Spleen (tissue), 11 donors: ENCODE results near the gene C15orf40. TPM values are rescaled to one million over a fixed set of nuclear protein-coding genes. Genes with fewer than 3 reads are reported as not detected.
"Not testable (repeated sequence)": the region's sequence is repeated elsewhere in the genome, so short reads cannot be mapped to it uniquely, and the experiment has no call there.

Experiments
- DNase-seq: peaks from one replicate; pipeline ENCODE4 v3.0.0-alpha.2; 2020
- H3K27ac ChIP-seq, 8 donors: fragments of 200-600 bp; sonication (generic) in 7 of 8; 1 replicate in 4 of 8; 2 replicates in 4 of 8; pipeline versions ENCODE4 v1.5.0 to v1.8.0; 2016 to 2021; ENCODE audit warnings: inconsistent platforms in 4 of 8, mild to moderate bottlenecking in 4 of 8, moderate library complexity in 1 of 8
- H3K27me3 ChIP-seq, 7 donors: fragments of 200-600 bp; sonication (generic) in 6 of 7; replicated peaks in 1 of 7; 1 replicate in 4 of 7; 2 replicates in 3 of 7; pipeline versions ENCODE4 v1.5.0 to v1.8.0; 2016 to 2021; ENCODE audit warnings: inconsistent platforms in 3 of 7, mild to moderate bottlenecking in 1 of 7
- H3K36me3 ChIP-seq, 6 donors: fragments of 200-600 bp; sonication (generic) in 5 of 6; 1 replicate in 4 of 6; 2 replicates in 2 of 6; pipeline versions ENCODE4 v1.5.0 to v1.8.0; 2016 to 2021; ENCODE audit warnings: inconsistent platforms in 2 of 6
- H3K4me1 ChIP-seq, 6 donors: fragments of 200-600 bp; sonication (generic) in 5 of 6; 1 replicate in 3 of 6; 2 replicates in 3 of 6; pipeline versions ENCODE4 v1.5.0 to v1.8.0; 2016 to 2021; ENCODE audit warnings: inconsistent platforms in 3 of 6
- H3K4me3 ChIP-seq, 8 donors: fragments of 200-600 bp; sonication (generic) in 7 of 8; 1 replicate in 4 of 8; 2 replicates in 4 of 8; pipeline versions ENCODE4 v1.5.0 to v1.8.0; 2016 to 2021; ENCODE audit warnings: inconsistent platforms in 4 of 8, mild to moderate bottlenecking in 4 of 8, moderate library complexity in 2 of 8
- H3K9me3 ChIP-seq, 8 donors: fragments of 200-600 bp; sonication (generic) in 7 of 8; 1 replicate in 4 of 8; 2 replicates in 4 of 8; pipeline versions ENCODE4 v1.5.0 to v1.8.0; 2016 to 2021; ENCODE audit warnings: inconsistent platforms in 4 of 8
- POLR2A ChIP-seq, 3 donors: fragments of 450-650 bp; IDR thresholded peaks; one replicate each; pipeline ENCODE4 v1.5.1; 2017; ENCODE audit warnings: antibody characterized with exemption in 3 of 3, mild to moderate bottlenecking in 1 of 3
- POLR2AphosphoS5 ChIP-seq, 3 donors: sonication (generic); formaldehyde crosslinking; IDR thresholded peaks; one replicate each; pipeline ENCODE4 v1.5.1; 2017; ENCODE audit warnings: antibody characterized with exemption in 3 of 3
- WGBS, 5 donors: extraction: QIAGEN DNeasy Blood & Tissue Kit in 3 of 5; methylation state at CpG; one replicate each; pipeline versions ENCODE4 v1.1.5 to v1.1.7; 2013 to 2018; 5-methylcytosine and 5-hydroxymethylcytosine counted together
- intact Hi-C: fragments of 100-400 bp; cut with DNase I; formaldehyde crosslinking; loops from one replicate; pipeline ENCODE4 v1.15.0; 2023; ENCODE audit warnings: low total_unique reads
- polyA plus RNA-seq, 3 donors: library from polyadenylated mRNA; stranded (reverse); fragments of 200-250 nt; gene quantifications; one replicate each; pipeline ENCODE4 v1.2.1, GENCODE V29; 2013
- total RNA-seq, 7 donors: library from RNA; depleted of rRNA in 3 of 7; stranded (reverse); fragments of >200 nt in 3 of 7; fragmentation: NEBNext Ultra II Directional in 4 of 7; extraction: Animal tissue kit (Norgen Biotek cat#: 25700) in 4 of 7; gene quantifications; one replicate each; pipeline versions ENCODE4 v1.1.0 to v1.2.1, GENCODE V29; 2016 to 2021
- TF ChIP-seq, protein P1 (sequence below), 11 experiments: fragments of 200-600 bp in 7 of 11; fragments of 450-650 bp in 4 of 11; sonication (generic) in 4 of 11; IDR thresholded peaks in 8 of 11; conservative IDR thresholded peaks in 3 of 11; 1 replicate in 7 of 11; 2 replicates in 4 of 11; pipeline versions ENCODE4 v1.4.0 to v1.8.0; 2016 to 2021; ENCODE audit warnings: antibody characterized with exemption in 11 of 11, inconsistent platforms in 4 of 11, mild to moderate bottlenecking in 1 of 11
- donor health status: healthy with polysubstance abuse.
- donor health status: DM: no; HTN: no; CAD: no; lungs with moderate emphysema.
- donor health status: DM: no; HTN: no; CAD: no.
- donor health status: Bipolar disorder and iron deficiency.
- donor health status: healthy.
- donor health status: DM: no; HTN: no; CAD: no.
- donor health status: DM: yes; HTN: yes; CAD: no.

The C15orf40 gene
- total and polyA plus RNA-seq, 10 donors: 12.9 to 34.9 (median 23.0) TPM

DNA sequence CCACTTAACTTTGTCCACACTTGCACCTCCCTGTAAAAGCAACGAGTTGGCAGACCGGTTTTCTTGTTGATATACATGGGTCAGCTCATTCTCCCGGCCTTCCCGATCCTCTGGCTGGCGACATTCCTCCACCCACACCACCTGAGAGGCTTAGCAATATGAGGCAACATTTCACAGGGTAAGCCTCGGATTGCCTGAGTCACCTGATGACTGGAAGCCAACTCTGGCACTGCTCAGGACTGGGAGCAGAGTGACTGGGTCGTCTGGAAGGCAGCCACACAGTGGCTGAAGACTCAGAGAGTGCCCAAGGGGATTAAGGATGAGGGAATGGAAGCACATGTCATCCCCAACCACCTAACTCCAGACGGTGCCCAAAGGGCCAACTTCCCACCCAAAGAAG is 68.7 kb downstream of the C15orf40 start:
- H3K27ac ChIP-seq: no peak overlapping the region
- peaks cover 0 to 15% (median 0%) of the 10 kb centered on the region in 6 donors for H3K4me1 ChIP-seq
- no peaks in the 10 kb centered on the region for H3K27me3 ChIP-seq
- peak; percentile 10 for DNase-seq
- H3K36me3 ChIP-seq: no peaks in the 10 kb centered on the region
- TF ChIP-seq POLR2AphosphoS5 (IDR thresholded peaks at IDR 0.05) (no peak), POLR2A (IDR thresholded peaks at IDR 0.05) (no peak)
- TF ChIP-seq, protein P1, sequence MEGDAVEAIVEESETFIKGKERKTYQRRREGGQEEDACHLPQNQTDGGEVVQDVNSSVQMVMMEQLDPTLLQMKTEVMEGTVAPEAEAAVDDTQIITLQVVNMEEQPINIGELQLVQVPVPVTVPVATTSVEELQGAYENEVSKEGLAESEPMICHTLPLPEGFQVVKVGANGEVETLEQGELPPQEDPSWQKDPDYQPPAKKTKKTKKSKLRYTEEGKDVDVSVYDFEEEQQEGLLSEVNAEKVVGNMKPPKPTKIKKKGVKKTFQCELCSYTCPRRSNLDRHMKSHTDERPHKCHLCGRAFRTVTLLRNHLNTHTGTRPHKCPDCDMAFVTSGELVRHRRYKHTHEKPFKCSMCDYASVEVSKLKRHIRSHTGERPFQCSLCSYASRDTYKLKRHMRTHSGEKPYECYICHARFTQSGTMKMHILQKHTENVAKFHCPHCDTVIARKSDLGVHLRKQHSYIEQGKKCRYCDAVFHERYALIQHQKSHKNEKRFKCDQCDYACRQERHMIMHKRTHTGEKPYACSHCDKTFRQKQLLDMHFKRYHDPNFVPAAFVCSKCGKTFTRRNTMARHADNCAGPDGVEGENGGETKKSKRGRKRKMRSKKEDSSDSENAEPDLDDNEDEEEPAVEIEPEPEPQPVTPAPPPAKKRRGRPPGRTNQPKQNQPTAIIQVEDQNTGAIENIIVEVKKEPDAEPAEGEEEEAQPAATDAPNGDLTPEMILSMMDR (IDR thresholded peaks at IDR 0.05 in 8 of 11, conservative IDR thresholded peaks at IDR 0.05 in 3 of 11): no peak
- intact Hi-C loops: no loop called here
- no peaks in the 10 kb centered on the region for H3K9me3 ChIP-seq
- no peak overlapping the region for H3K4me3 ChIP-seq
- 78 to 91% (median 89%) methylated on average over 8 of the region's 8 CpGs for whole genome bisulfite sequencing, 5 donors

DNA sequence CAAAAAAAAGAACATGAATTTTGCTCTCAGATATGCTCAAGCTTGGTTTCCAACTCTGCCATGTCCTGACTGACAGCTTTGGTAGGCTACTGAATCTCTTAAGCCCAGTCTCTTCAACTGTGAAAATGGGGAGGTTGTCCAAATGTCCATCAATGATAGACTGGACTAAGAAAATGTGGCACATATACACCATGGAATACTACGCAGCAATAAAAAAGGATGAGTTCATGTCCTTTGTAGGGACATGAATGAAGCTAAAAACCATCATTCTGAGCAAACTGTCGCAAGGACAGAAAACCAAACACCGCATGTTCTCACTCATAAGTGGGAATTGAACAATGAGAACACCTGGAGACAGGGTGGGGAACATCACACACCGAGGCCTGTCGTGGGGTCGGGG is 71.8 kb downstream of the C15orf40 start:
- H3K27me3 ChIP-seq, H3K27ac ChIP-seq, H3K4me1 ChIP-seq, DNase-seq, H3K36me3 ChIP-seq, H3K4me3 ChIP-seq, intact Hi-C loops, H3K9me3 ChIP-seq: not testable (repeated sequence)
- WGBS, 5 donors: 91 to 96% (median 96%) methylated on average over 6 of the region's 6 CpGs

Other genes with a start within 250 kb of the C15orf40 start
- gene FSD2, start 205.6 kb downstream of the C15orf40 start, total RNA-seq: not detected
- gene FSD2, start 205.6 kb downstream of the C15orf40 start, polyA plus RNA-seq: under 1 TPM; 0.02 to 0.03 (median 0.02) TPM
- 10 to 100 TPM; 10.8 to 14.1 (median 12.8) TPM for gene WHAMM, start 202.0 kb downstream of the C15orf40 start, total RNA-seq
- 1 to 10 TPM; 3.3 to 5.7 (median 4.4) TPM for gene WHAMM, start 202.0 kb downstream of the C15orf40 start, polyA plus RNA-seq
- 10 to 100 TPM in 6 of 7 donors, 1 to 10 TPM in 1; 4.3 to 24.3 (median 12.8) TPM for gene HOMER2, start 58.9 kb downstream of the C15orf40 start, total RNA-seq
- gene HOMER2, start 58.9 kb downstream of the C15orf40 start, polyA plus RNA-seq: 1 to 10 TPM; 2.1 to 5.4 (median 2.2) TPM
- gene RAMAC, start 25.4 kb downstream of the C15orf40 start, total RNA-seq: 10 to 100 TPM; 12.8 to 19.4 (median 15.2) TPM
- gene RAMAC, start 25.4 kb downstream of the C15orf40 start, polyA plus RNA-seq: 10 to 100 TPM; 18.0 to 22.4 (median 20.7) TPM
- gene BTBD1, start 55.6 kb upstream of the C15orf40 start, total RNA-seq: 10 to 100 TPM; 39.2 to 70.8 (median 48.6) TPM
- gene BTBD1, start 55.6 kb upstream of the C15orf40 start, polyA plus RNA-seq: 10 to 100 TPM; 14.9 to 22.0 (median 21.5) TPM
- gene TM6SF1, start 96.0 kb upstream of the C15orf40 start, total RNA-seq: 10 to 100 TPM in 5 of 7 donors, 1 to 10 TPM in 2; 7.0 to 15.0 (median 12.2) TPM
- gene TM6SF1, start 96.0 kb upstream of the C15orf40 start, polyA plus RNA-seq: 1 to 10 TPM; 4.5 to 5.9 (median 5.5) TPM
- 10 to 100 TPM; 16.8 to 35.1 (median 22.8) TPM for gene HDGFL3, start 196.2 kb upstream of the C15orf40 start, total RNA-seq
- gene HDGFL3, start 196.2 kb upstream of the C15orf40 start, polyA plus RNA-seq: 1 to 10 TPM; 4.6 to 8.3 (median 5.0) TPM